ENCODE data around the gene TGM1.
"Not testable (repeated sequence)": the region's sequence is repeated elsewhere in the genome, so short reads cannot be mapped to it uniquely, and the experiment has no call there.

TGM1 gene

DNA sequence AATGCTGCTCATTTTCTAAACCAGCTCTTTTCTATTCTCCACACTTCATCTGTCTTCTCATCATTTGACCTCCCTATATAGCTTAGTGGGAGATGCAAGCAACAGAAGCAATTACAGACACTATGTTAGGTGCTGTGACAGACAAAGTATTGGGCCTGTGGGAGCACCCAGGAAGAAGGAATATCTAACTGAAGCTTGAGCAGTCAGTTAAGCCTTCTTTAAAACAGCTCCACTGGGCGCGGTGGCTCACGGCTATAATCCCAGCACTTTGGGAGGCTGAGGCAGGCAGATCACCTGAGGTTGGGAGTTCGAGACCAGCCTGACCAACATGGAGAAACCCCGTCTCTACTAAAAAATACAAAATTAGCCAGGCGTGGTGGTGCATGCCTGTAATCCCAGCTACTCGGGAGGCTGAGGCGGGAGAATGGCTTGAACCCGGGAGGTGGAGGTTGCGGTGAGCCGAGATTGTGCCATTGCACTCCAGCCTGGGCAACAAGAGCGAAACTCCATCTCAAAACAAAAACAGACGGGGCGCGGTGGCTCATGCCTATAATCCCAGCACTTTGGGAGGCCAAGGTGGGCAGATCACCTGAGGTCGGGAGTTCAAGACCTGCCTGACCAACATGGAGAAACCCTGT, 59.6 kb downstream of the TGM1 start:
- not testable (repeated sequence) for DNase-seq

DNA sequence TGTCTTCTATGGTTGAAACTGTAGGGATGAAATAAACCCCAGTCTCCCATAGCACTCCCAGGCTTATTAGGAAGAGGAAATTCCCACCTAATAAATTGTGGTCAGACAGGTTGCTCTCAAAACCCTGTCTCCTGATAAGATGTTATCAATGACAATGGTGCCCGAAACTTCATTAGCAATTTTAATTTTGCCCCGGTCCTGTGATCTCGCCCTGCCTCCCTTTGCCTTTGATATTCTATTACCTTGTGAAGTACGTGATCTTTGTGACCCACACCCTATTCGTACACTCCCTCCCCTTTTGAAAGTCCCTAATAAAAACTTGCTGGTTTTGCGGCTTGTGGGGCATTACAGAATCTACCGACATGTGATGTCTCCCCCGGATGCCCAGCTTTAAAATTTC, 60.4 kb downstream of the TGM1 start:
- DNase-seq, result not testable (repeated sequence)
